Endothelial cell (in vitro differentiated cells): Measurements from ENCODE around the gene OGT. TPM values are rescaled to one million over a fixed set of nuclear protein-coding genes. Genes with fewer than 3 reads are reported as not detected.
"Not testable (repeated sequence)": the region's sequence is repeated elsewhere in the genome, so short reads cannot be mapped to it uniquely, and the experiment has no call there.

Experiments
- DNase-seq: peaks from one replicate; pipeline ENCODE4 v3.0.0; 2021; ENCODE audit warnings: low spot score
- H3K27ac Mint-ChIP-seq: one replicate; pipeline ENCODE4 v1.8.0; 2021; ENCODE audit warnings: mixed read lengths, inconsistent platforms; ENCODE audit not compliant: unreplicated experiment
- H3K27me3 Mint-ChIP-seq: one replicate; pipeline ENCODE4 v1.8.0; 2021; ENCODE audit warnings: mild to moderate bottlenecking, moderate library complexity, mixed read lengths, inconsistent platforms; ENCODE audit not compliant: unreplicated experiment
- H3K36me3 Mint-ChIP-seq: one replicate; pipeline ENCODE4 v1.8.0; 2021; ENCODE audit warnings: mild to moderate bottlenecking, low read depth, mixed read lengths, inconsistent platforms; ENCODE audit not compliant: unreplicated experiment
- H3K4me1 Mint-ChIP-seq: one replicate; pipeline ENCODE4 v1.8.0; 2021; ENCODE audit warnings: mild to moderate bottlenecking, mixed read lengths, inconsistent platforms; ENCODE audit not compliant: unreplicated experiment
- H3K4me3 Mint-ChIP-seq: one replicate; pipeline ENCODE4 v1.8.0; 2021; ENCODE audit warnings: mild to moderate bottlenecking, mixed read lengths, inconsistent platforms; ENCODE audit not compliant: unreplicated experiment
- H3K9me3 Mint-ChIP-seq: one replicate; pipeline ENCODE4 v1.8.0; 2021; ENCODE audit warnings: mixed read lengths, inconsistent platforms; ENCODE audit not compliant: unreplicated experiment
- CTCF ChIP-seq: fragments of 200-600 bp; sonication (generic); IDR thresholded peaks from one replicate; pipeline ENCODE4 v1.5.0; 2021; ENCODE audit warnings: antibody characterized with exemption; ENCODE audit not compliant: unreplicated experiment
- total RNA-seq: library from RNA; stranded (reverse); fragmentation: NEBNext Ultra II Directional; extraction: Animal tissue kit (Norgen Biotek cat#: 25700); gene quantifications from one replicate; pipeline ENCODE4 v1.2.1, GENCODE V29; 2021; ENCODE audit not compliant: unreplicated experiment

Gene OGT
- total RNA-seq, 1 donor from 2014 or later: 139 TPM

GRCh38 chrX:71565474-71566041, 32.7 kb downstream of the OGT start:
- H3K27ac Mint-ChIP-seq: no peak overlapping the region
- H3K4me1 Mint-ChIP-seq: no peaks in the 10 kb centered on the region
- H3K9me3 Mint-ChIP-seq: no peaks in the 10 kb centered on the region
- no peak for DNase-seq
- no peak overlapping the region for H3K4me3 Mint-ChIP-seq
- peaks cover 26% of the 10 kb centered on the region for H3K36me3 Mint-ChIP-seq
- H3K27me3 Mint-ChIP-seq: no peaks in the 10 kb centered on the region
- no peak for TF ChIP-seq CTCF

GRCh38 chrX:71571390-71571789, 38.5 kb downstream of the OGT start:
- H3K4me1 Mint-ChIP-seq, DNase-seq, H3K9me3 Mint-ChIP-seq, H3K4me3 Mint-ChIP-seq, H3K27me3 Mint-ChIP-seq, H3K27ac Mint-ChIP-seq: not testable (repeated sequence)
- H3K36me3 Mint-ChIP-seq: peaks cover 15% of the 10 kb centered on the region

GRCh38 chrX:71573590-71573989, 40.7 kb downstream of the OGT start:
- no peak overlapping the region for H3K4me3 Mint-ChIP-seq
- H3K36me3 Mint-ChIP-seq: peaks cover 11% of the 10 kb centered on the region
- H3K4me1 Mint-ChIP-seq: no peaks in the 10 kb centered on the region
- no peaks in the 10 kb centered on the region for H3K9me3 Mint-ChIP-seq
- no peak for DNase-seq
- no peaks in the 10 kb centered on the region for H3K27me3 Mint-ChIP-seq
- no peak for TF ChIP-seq CTCF
- no peak overlapping the region for H3K27ac Mint-ChIP-seq

GRCh38 chrX:71577682-71578081, 44.8 kb downstream of the OGT start:
- Mint-ChIP-seq H3K9me3 (no peaks in the 10 kb centered on the region), H3K27ac (no peak overlapping the region), H3K4me3 (no peak overlapping the region), H3K4me1 (no peaks in the 10 kb centered on the region), H3K27me3 (no peaks in the 10 kb centered on the region), H3K36me3 (peaks cover 8% of the 10 kb centered on the region)
- no peak for TF ChIP-seq CTCF
- DNase-seq: no peak

GRCh38 chrX:71578253-71579135, 45.6 kb downstream of the OGT start, which contains the start of gene GCNA:
Gene GCNA, plus strand, starts transcription at chrX:71578437. Its CDS starts 2,385 bp downstream, at chrX:71580822.
- Mint-ChIP-seq H3K36me3 (peaks cover 8% of the 10 kb centered on the region), H3K4me1 (no peaks in the 10 kb centered on the region), H3K27ac (no peak within 1 kb of the TSS), H3K4me3 (no peak within 1 kb of the TSS), H3K9me3 (no peaks in the 10 kb centered on the region), H3K27me3 (no peaks in the 10 kb centered on the region)
- TF ChIP-seq CTCF: no peak
- no peak for DNase-seq
